MM.1S (cell line): ENCODE results near the gene PDRG1.

Experiments used
- DNase-seq: peaks from one replicate; pipeline ENCODE4 v3.0.0-alpha.2; 2015
- H2AFZ ChIP-seq: fragments of 300-600 bp; sonication (generic); 2 replicates; pipeline ENCODE4 v1.6.0; 2016; ENCODE audit warnings: antibody characterized with exemption, low read length
- H3F3A ChIP-seq: fragments of 300-600 bp; sonication (generic); 2 replicates; pipeline ENCODE4 v1.6.1; 2016; ENCODE audit warnings: mild to moderate bottlenecking, antibody characterized with exemption, low read length, moderate library complexity, mixed read lengths; ENCODE audit not compliant: insufficient read depth
- H3K27ac ChIP-seq: fragments of 300-600 bp; sonication (generic); 2 replicates; pipeline ENCODE4 v1.5.1; 2016; ENCODE audit warnings: mild to moderate bottlenecking, low read length
- H3K27me3 ChIP-seq: fragments of 300-600 bp; sonication (generic); replicated peaks from 2 replicates; pipeline ENCODE4 v1.6.0; 2016; ENCODE audit warnings: low read length; ENCODE audit not compliant: insufficient read depth
- H3K36me3 ChIP-seq: fragments of 300-600 bp; sonication (generic); replicated peaks from 2 replicates; pipeline ENCODE4 v1.6.1; 2016; ENCODE audit warnings: mild to moderate bottlenecking, low read length, mixed read lengths; ENCODE audit not compliant: insufficient read depth
- H3K4me1 ChIP-seq: fragments of 300-600 bp; sonication (generic); 2 replicates; pipeline ENCODE4 v1.6.1; 2016; ENCODE audit warnings: low read length, mixed read lengths
- H3K4me2 ChIP-seq: fragments of 300-600 bp; sonication (generic); 2 replicates; pipeline ENCODE4 v1.6.0; 2016; ENCODE audit warnings: low read depth, low read length
- H3K4me3 ChIP-seq: fragments of 300-600 bp; sonication (generic); 2 replicates; pipeline ENCODE4 v1.5.1; 2016; ENCODE audit warnings: low read length, mixed read lengths
- H3K79me2 ChIP-seq: fragments of 300-600 bp; sonication (generic); 2 replicates; pipeline ENCODE4 v1.6.1; 2016; ENCODE audit warnings: mixed run types, low read length, mixed read lengths
- H3K9ac ChIP-seq: fragments of 300-600 bp; sonication (generic); 2 replicates; pipeline ENCODE4 v1.6.1; 2016; ENCODE audit warnings: low read length, mixed read lengths
- H3K9me2 ChIP-seq: fragments of 300-600 bp; sonication (generic); replicated peaks from 2 replicates; pipeline ENCODE4 v1.6.1; 2016; ENCODE audit warnings: mild to moderate bottlenecking, low read length, mixed read lengths; ENCODE audit not compliant: insufficient read depth
- H3K9me3 ChIP-seq: fragments of 300-600 bp; sonication (generic); replicated peaks from 2 replicates; pipeline ENCODE4 v1.6.1; 2016; ENCODE audit warnings: mild to moderate bottlenecking, low read length, mixed read lengths; ENCODE audit not compliant: insufficient read depth
- H4K20me1 ChIP-seq: fragments of 300-600 bp; sonication (generic); 2 replicates; pipeline ENCODE4 v1.6.1; 2016; ENCODE audit warnings: mild to moderate bottlenecking, low read length, moderate library complexity, mixed read lengths; ENCODE audit not compliant: insufficient read depth
- EZH2 ChIP-seq: fragments of 300-600 bp; sonication (generic); optimal IDR thresholded peaks from 2 replicates; pipeline ENCODE3; 2017; ENCODE audit warnings: low read depth, mild to moderate bottlenecking, antibody characterized with exemption, low read length, mixed read lengths
- EZH2phosphoT487 ChIP-seq: fragments of 300-600 bp; sonication (generic); IDR thresholded peaks from 2 replicates; pipeline ENCODE4 v1.6.1; 2018; ENCODE audit warnings: antibody characterized with exemption, low read length
- TF ChIP-seq, protein P1 (sequence below): fragments of 300-600 bp; sonication (generic); IDR thresholded peaks from 2 replicates; pipeline ENCODE4 v1.5.1; 2016; ENCODE audit warnings: antibody characterized with exemption, low read length, mixed read lengths

PDRG1 gene

DNA sequence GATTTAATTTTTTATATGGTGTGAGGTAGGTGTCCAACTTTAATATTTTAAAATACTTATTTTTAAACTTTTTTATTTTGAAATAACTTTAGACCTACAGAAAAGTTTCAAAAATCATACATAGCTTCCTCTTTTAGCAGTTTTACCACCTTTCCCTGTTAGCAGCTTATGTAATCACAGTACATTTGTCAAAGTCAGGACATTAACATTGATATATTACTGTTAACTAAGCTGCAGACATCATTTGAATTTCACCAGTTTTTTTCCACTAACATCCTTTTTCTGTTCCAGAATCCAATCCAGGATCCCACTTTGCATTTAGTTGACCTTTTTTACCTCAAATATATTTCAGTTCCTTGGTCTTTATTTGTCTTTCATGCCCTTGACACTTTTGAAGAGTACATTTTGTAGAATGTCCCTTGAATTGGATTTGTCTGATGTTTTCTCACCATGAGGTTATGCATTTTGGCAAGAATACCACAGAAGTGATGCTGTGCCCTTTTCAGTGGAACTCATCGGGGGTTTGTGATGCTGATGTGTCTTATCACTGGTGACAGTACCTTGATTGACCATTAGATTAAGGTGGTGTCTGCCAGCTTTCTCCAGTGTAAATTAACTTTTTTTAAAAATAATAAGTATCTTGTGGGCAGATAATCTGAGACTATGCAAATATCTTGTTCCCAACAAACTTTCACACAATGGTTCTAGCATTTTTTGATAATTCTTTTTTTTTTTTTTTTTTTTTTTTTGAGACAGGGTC lies 48.0 kb downstream of the PDRG1 start:
- Histone ChIP-seq H3F3A (no peaks in the 10 kb centered on the region), H3K27me3 (peaks cover 23% of the 10 kb centered on the region; the same call in 1 of the 2 replicates), H3K9me3 (no peaks in the 10 kb centered on the region), H3K4me2 (no peak overlapping the region), H3K79me2 (no peaks in the 10 kb centered on the region), H2AFZ (no peak overlapping the region), H3K27ac (no peak overlapping the region), H3K36me3 (no peaks in the 10 kb centered on the region), H3K9me2 (no peaks in the 10 kb centered on the region), H4K20me1 (no peaks in the 10 kb centered on the region), H3K4me3 (no peak overlapping the region), H3K4me1 (no peaks in the 10 kb centered on the region), H3K9ac (no peak overlapping the region)
- no peak for DNase-seq
- TF ChIP-seq, protein P1, sequence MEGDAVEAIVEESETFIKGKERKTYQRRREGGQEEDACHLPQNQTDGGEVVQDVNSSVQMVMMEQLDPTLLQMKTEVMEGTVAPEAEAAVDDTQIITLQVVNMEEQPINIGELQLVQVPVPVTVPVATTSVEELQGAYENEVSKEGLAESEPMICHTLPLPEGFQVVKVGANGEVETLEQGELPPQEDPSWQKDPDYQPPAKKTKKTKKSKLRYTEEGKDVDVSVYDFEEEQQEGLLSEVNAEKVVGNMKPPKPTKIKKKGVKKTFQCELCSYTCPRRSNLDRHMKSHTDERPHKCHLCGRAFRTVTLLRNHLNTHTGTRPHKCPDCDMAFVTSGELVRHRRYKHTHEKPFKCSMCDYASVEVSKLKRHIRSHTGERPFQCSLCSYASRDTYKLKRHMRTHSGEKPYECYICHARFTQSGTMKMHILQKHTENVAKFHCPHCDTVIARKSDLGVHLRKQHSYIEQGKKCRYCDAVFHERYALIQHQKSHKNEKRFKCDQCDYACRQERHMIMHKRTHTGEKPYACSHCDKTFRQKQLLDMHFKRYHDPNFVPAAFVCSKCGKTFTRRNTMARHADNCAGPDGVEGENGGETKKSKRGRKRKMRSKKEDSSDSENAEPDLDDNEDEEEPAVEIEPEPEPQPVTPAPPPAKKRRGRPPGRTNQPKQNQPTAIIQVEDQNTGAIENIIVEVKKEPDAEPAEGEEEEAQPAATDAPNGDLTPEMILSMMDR, result no peak
- no peak for TF ChIP-seq EZH2
- TF ChIP-seq EZH2phosphoT487, result no peak

DNA sequence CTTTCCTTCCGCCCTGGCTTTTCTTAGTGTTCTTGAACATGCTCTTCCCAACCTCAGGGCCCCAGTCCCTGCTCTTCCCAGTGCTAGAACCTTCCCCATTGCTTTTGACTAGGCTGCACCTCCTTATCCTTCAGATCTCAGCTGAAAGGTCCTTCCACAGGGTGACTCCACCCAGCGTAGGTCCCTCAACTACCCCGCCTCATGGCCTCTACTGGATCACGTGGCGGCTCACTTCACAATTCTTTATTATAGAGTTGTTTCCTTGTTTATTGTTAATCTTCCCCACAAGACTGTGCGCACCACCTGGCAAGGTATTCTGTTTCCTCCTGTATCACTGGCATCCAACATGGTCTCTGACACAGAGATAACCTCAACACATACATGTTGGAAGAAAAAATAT lies 50.2 kb downstream of the PDRG1 start:
- Histone ChIP-seq H3K79me2 (no peaks in the 10 kb centered on the region), H2AFZ (no peak overlapping the region), H3K4me1 (no peaks in the 10 kb centered on the region), H3K4me3 (no peak overlapping the region), H3K36me3 (no peaks in the 10 kb centered on the region), H3K4me2 (no peak overlapping the region), H3K27ac (no peak overlapping the region), H3K9me2 (no peaks in the 10 kb centered on the region), H3F3A (no peaks in the 10 kb centered on the region), H3K27me3 (peaks cover 32% of the 10 kb centered on the region), H3K9me3 (no peaks in the 10 kb centered on the region), H3K9ac (no peak overlapping the region), H4K20me1 (no peaks in the 10 kb centered on the region)
- no peak for DNase-seq
- TF ChIP-seq EZH2 (no peak), EZH2phosphoT487 (no peak)
- TF ChIP-seq, protein P1, result no peak

GRCh38 chr20:31897541-31897940 lies 54.3 kb downstream of the PDRG1 start:
- TF ChIP-seq EZH2phosphoT487, result no peak
- TF ChIP-seq, protein P1, result no peak
- TF ChIP-seq EZH2, result no peak
- Histone ChIP-seq H3K79me2 (no peaks in the 10 kb centered on the region), H3K9me3 (no peaks in the 10 kb centered on the region), H3K36me3 (no peaks in the 10 kb centered on the region), H2AFZ (no peak overlapping the region), H3K4me1 (no peaks in the 10 kb centered on the region), H3K27ac (no peak overlapping the region), H3K4me2 (no peak overlapping the region), H3K4me3 (no peak overlapping the region), H3F3A (no peaks in the 10 kb centered on the region), H3K9ac (no peak overlapping the region), H4K20me1 (no peaks in the 10 kb centered on the region), H3K27me3 (peaks cover 35% of the 10 kb centered on the region), H3K9me2 (no peaks in the 10 kb centered on the region)
- no peak for DNase-seq
